Thyroid gland (tissue), 4 donors: ENCODE measurements around the gene DEPDC4.

ENCODE experiments used
- POLR2A ChIP-seq, 2 donors: fragments of 450-650 bp; IDR thresholded peaks; one replicate each; pipeline ENCODE4 v1.6.1; 2017; ENCODE audit warnings: antibody characterized with exemption in 2 of 2, mild to moderate bottlenecking in 2 of 2, moderate library complexity in 1 of 2
- TF ChIP-seq, protein P1 (sequence below), 6 experiments: fragments of 200-600 bp in 3 of 6; fragments of 450-650 bp in 3 of 6; sonication (generic) in 3 of 6; IDR thresholded peaks; one replicate each; pipeline ENCODE4 v1.5.1; 2016 to 2019; ENCODE audit warnings: antibody characterized with exemption in 6 of 6, mild to moderate bottlenecking in 2 of 6, inconsistent platforms in 1 of 6, moderate library complexity in 1 of 6

- no peak for TF ChIP-seq POLR2A (IDR thresholded peaks at IDR 0.05)
- TF ChIP-seq, protein P1, sequence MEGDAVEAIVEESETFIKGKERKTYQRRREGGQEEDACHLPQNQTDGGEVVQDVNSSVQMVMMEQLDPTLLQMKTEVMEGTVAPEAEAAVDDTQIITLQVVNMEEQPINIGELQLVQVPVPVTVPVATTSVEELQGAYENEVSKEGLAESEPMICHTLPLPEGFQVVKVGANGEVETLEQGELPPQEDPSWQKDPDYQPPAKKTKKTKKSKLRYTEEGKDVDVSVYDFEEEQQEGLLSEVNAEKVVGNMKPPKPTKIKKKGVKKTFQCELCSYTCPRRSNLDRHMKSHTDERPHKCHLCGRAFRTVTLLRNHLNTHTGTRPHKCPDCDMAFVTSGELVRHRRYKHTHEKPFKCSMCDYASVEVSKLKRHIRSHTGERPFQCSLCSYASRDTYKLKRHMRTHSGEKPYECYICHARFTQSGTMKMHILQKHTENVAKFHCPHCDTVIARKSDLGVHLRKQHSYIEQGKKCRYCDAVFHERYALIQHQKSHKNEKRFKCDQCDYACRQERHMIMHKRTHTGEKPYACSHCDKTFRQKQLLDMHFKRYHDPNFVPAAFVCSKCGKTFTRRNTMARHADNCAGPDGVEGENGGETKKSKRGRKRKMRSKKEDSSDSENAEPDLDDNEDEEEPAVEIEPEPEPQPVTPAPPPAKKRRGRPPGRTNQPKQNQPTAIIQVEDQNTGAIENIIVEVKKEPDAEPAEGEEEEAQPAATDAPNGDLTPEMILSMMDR (IDR thresholded peaks at IDR 0.05), result no peak
Measured at GRCh38 chr12:100289038-100289437, 22.2 kb upstream of the DEPDC4 start.
